K562 (cell line): ENCODE results near the gene AURKB. TPM values are rescaled to one million over a fixed set of nuclear protein-coding genes. Genes with fewer than 3 reads are reported as not detected.

ENCODE experiments used
- ATF1 ChIP-seq, 2 experiments: fragments of 450-650 bp in 1 of 2; IDR thresholded peaks; 2 replicates each; pipeline ENCODE4 v1.6.1; 2016; ENCODE audit warnings: missing compliant biosample characterization in 1 of 2, missing genetic modification characterization in 1 of 2
- BMI1 ChIP-seq: fragments of 150-350 bp; IDR thresholded peaks from 2 replicates; pipeline ENCODE4 v1.6.1; 2014; ENCODE audit warnings: low read length
- CHD2 ChIP-seq: IDR thresholded peaks from 2 replicates; pipeline ENCODE4 v1.6.1; 2011; ENCODE audit warnings: low read depth, low read length
- CSDE1 ChIP-seq, 2 experiments: fragments of 450-650 bp; IDR thresholded peaks; 2 replicates each; pipeline ENCODE4 v1.6.1; 2016; ENCODE audit warnings: mild to moderate bottlenecking in 1 of 2
- GABPB1 ChIP-seq: sonication (generic); formaldehyde crosslinking; IDR thresholded peaks from 2 replicates; pipeline ENCODE4 v1.8.0; 2022; ENCODE audit warnings: mild to moderate bottlenecking, missing genetic modification reagents
- MGA ChIP-seq: fragments of 450-650 bp; IDR thresholded peaks from 2 replicates; pipeline ENCODE4 v1.6.1; 2016; ENCODE audit warnings: mild to moderate bottlenecking, moderate library complexity
- MXI1 ChIP-seq: IDR thresholded peaks from 2 replicates; pipeline ENCODE4 v1.6.1; 2011; ENCODE audit warnings: low read depth, mild to moderate bottlenecking, improper control_type of control experiment, low read length
- POLR2AphosphoS5 ChIP-seq: IDR thresholded peaks from 2 replicates; pipeline ENCODE4 v1.6.1; 2011; ENCODE audit warnings: mild to moderate bottlenecking, low read depth, low read length, moderate library complexity; ENCODE audit not compliant: control insufficient read depth, insufficient read depth
- RBFOX2 ChIP-seq: fragments of 200-400 bp; formaldehyde crosslinking; IDR thresholded peaks from 2 replicates; pipeline ENCODE4 v1.6.1; 2017; ENCODE audit warnings: low read depth, mild to moderate bottlenecking, low read length, moderate library complexity
- YY1 ChIP-seq, 3 experiments: IDR thresholded peaks; 2 replicates each; pipeline ENCODE4 v1.6.1; 2011; ENCODE audit warnings: low read length in 2 of 3, mild to moderate bottlenecking in 2 of 3, moderate library complexity in 2 of 3, borderline replicate concordance in 1 of 3, control low read depth in 1 of 3, low read depth in 1 of 3; ENCODE audit not compliant: insufficient read depth in 3 of 3, insufficient replicate concordance in 2 of 3, control insufficient read depth in 1 of 3, insufficient read length in 1 of 3; ENCODE audit errors: extremely low read depth in 1 of 3
- polyA plus RNA-seq, 8 experiments: library from polyadenylated mRNA; depleted of rRNA in 4 of 8; stranded (reverse) in 5 of 8; unstranded in 3 of 8; fragments of >200 nt; fragmentation: Nextera tagmentation in 2 of 8; fragmentation: Illumina TruSeq in 1 of 8; extraction: Ambion mirVana in 2 of 8; extraction: Trizol in 1 of 8; gene quantifications; 2 replicates each; pipeline versions ENCODE4 v1.2.1 to v1.2.3, GENCODE V29; 2011 to 2014; ENCODE audit warnings: inconsistent platforms in 1 of 8, missing spikeins in 1 of 8
- total RNA-seq, 7 experiments: library from RNA; depleted of rRNA in 6 of 7; stranded (reverse); fragments of >200 nt in 6 of 7; fragmentation: Illumina TruSeq in 2 of 7; extraction: Trizol in 2 of 7; gene quantifications; 2 replicates each; pipeline versions ENCODE4 v1.2.1 to v1.2.3, GENCODE V29; 2011 to 2021; ENCODE audit warnings: low replicate concordance in 1 of 7
- TF ChIP-seq, protein P1 (sequence below), 3 experiments: IDR thresholded peaks in 2 of 3; conservative IDR thresholded peaks in 1 of 3; 2 replicates each; pipeline ENCODE4 v1.5.1; 2011 to 2012; ENCODE audit warnings: low read length in 3 of 3, mild to moderate bottlenecking in 3 of 3, control low read depth in 2 of 3, improper control_type of control experiment in 1 of 3, inconsistent platforms in 1 of 3, low read depth in 1 of 3, mixed read lengths in 1 of 3, moderate library complexity in 1 of 3; ENCODE audit not compliant: insufficient read depth in 2 of 3

AURKB gene
- total and polyA plus RNA-seq, 9 of the 15 experiments (the other 6 are each of a cell fraction or from before 2014, with no cell fraction given): 27.2 to 114 (median 74.8) TPM

- TF ChIP-seq MGA (peak; percentile 50; the same call in 1 of the 2 replicates), CHD2 (peak; percentile 96), MXI1 (peak; percentile 74), CSDE1 (IDR thresholded peaks at IDR 0.05) (peak in 1 of 2 experiments; percentile 85; a peak in 2 of 4 replicates), RBFOX2 (peak; percentile 76), GABPB1 (0 out of 2 replicates have a peak, but pooled peaks have one; percentile 33), BMI1 (peak; percentile 73), ATF1 (CRISPR knock-in tag; IDR thresholded peaks at IDR 0.05) (no peak), ATF1 (tag; IDR thresholded peaks at IDR 0.05) (0 out of 2 replicates have a peak, but pooled peaks have one; percentile 8), POLR2AphosphoS5 (0 out of 2 replicates have a peak, but pooled peaks have one; percentile 24), YY1 (IDR thresholded peaks at IDR 0.05; ENCODE audit: borderline replicate concordance in 1 of 3, control insufficient read depth in 1 of 3, extremely low read depth in 1 of 3, insufficient read depth in 3 of 3, insufficient read length in 1 of 3, insufficient replicate concordance in 2 of 3, low read depth in 1 of 3, low read length in 2 of 3) (peak in 1 of 3 experiments; percentile 14)
- TF ChIP-seq, protein P1, sequence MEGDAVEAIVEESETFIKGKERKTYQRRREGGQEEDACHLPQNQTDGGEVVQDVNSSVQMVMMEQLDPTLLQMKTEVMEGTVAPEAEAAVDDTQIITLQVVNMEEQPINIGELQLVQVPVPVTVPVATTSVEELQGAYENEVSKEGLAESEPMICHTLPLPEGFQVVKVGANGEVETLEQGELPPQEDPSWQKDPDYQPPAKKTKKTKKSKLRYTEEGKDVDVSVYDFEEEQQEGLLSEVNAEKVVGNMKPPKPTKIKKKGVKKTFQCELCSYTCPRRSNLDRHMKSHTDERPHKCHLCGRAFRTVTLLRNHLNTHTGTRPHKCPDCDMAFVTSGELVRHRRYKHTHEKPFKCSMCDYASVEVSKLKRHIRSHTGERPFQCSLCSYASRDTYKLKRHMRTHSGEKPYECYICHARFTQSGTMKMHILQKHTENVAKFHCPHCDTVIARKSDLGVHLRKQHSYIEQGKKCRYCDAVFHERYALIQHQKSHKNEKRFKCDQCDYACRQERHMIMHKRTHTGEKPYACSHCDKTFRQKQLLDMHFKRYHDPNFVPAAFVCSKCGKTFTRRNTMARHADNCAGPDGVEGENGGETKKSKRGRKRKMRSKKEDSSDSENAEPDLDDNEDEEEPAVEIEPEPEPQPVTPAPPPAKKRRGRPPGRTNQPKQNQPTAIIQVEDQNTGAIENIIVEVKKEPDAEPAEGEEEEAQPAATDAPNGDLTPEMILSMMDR (IDR thresholded peaks at IDR 0.05 in 2 of 3, conservative IDR thresholded peaks at IDR 0.05 in 1 of 3; ENCODE audit: insufficient read depth in 2 of 3, low read depth in 1 of 3, low read length in 3 of 3): peak in 2 of 3 experiments; percentile 6 to 18; a peak in 1 of 6 replicates
- TF ChIP-seq, all 486 proteins: peak for 43
These were observed 34.0 kb downstream of the AURKB start, which contains the start of gene TMEM107 (continued) for GRCh38 chr17:8176197-8176940.
